Common myeloid progenitor, CD34-positive (primary cell): Measurements from ENCODE around the gene SYTL1.

Experiments used
- CTCF ChIA-PET: fragments of 350-600 bp; sonication (Branson Sonifier 250); formaldehyde crosslinking; loops from one replicate; lab custom pipeline; 2021; ENCODE audit warnings: antibody characterized with exemption; lab: Charles Lee
- POLR2A ChIA-PET: fragments of 350-600 bp; sonication (Branson Sonifier 250); formaldehyde crosslinking; loops from one replicate; lab custom pipeline; 2021; ENCODE audit warnings: antibody characterized with exemption; lab: Charles Lee
- DNase-seq, 3 donors: peaks; one replicate each; pipeline versions ENCODE4 v3.0.0 to v3.0.0-alpha.2; 2013
- H3K27ac ChIP-seq, 2 experiments: 1 replicate in 1 of 2; 2 replicates in 1 of 2; pipeline ENCODE4 v1.7.0; 2013; ENCODE audit warnings: inconsistent platforms in 2 of 2, low read length in 2 of 2, mild to moderate bottlenecking in 2 of 2, low read depth in 1 of 2, moderate library complexity in 1 of 2; ENCODE audit not compliant: severe bottlenecking in 2 of 2, insufficient read depth in 1 of 2, poor library complexity in 1 of 2
- H3K27me3 ChIP-seq, 5 experiments: replicated peaks in 2 of 5; 1 replicate in 3 of 5; 2 replicates in 2 of 5; pipeline versions ENCODE4 v1.6.1 to v1.7.0; 2013; ENCODE audit warnings: low read length in 4 of 5, mild to moderate bottlenecking in 2 of 5, moderate library complexity in 2 of 5, inconsistent platforms in 1 of 5; ENCODE audit not compliant: insufficient read depth in 5 of 5, control insufficient read depth in 4 of 5
- H3K36me3 ChIP-seq, 4 experiments: 1 replicate in 2 of 4; 2 replicates in 2 of 4; pipeline versions ENCODE4 v1.6.1 to v1.7.0; 2013; ENCODE audit warnings: low read length in 3 of 4, control low read depth in 1 of 4, mild to moderate bottlenecking in 1 of 4; ENCODE audit not compliant: control insufficient read depth in 4 of 4, insufficient read depth in 4 of 4
- H3K4me1 ChIP-seq, 4 experiments: 1 replicate in 3 of 4; 2 replicates in 1 of 4; pipeline versions ENCODE4 v1.6.1 to v1.7.1; 2013; ENCODE audit warnings: low read length in 3 of 4, mild to moderate bottlenecking in 3 of 4, control low read depth in 1 of 4, inconsistent platforms in 1 of 4, moderate library complexity in 1 of 4; ENCODE audit not compliant: control insufficient read depth in 4 of 4, insufficient read depth in 4 of 4; ENCODE audit errors: control extremely low read depth in 1 of 4
- H3K4me3 ChIP-seq, 7 experiments: 1 replicate in 4 of 7; 2 replicates in 3 of 7; pipeline versions ENCODE4 v1.5.1 to v1.7.0; 2013; ENCODE audit warnings: mild to moderate bottlenecking in 7 of 7, low read length in 6 of 7, moderate library complexity in 6 of 7, inconsistent platforms in 2 of 7, low read depth in 2 of 7, control low read depth in 1 of 7; ENCODE audit not compliant: insufficient read depth in 4 of 7, control insufficient read depth in 1 of 7; ENCODE audit errors: extremely low read depth in 1 of 7
- H3K9me3 ChIP-seq, 5 experiments: 1 replicate in 4 of 5; 2 replicates in 1 of 5; pipeline versions ENCODE4 v1.6.1 to v1.7.1; 2013; ENCODE audit warnings: low read length in 4 of 5, mild to moderate bottlenecking in 2 of 5, inconsistent platforms in 1 of 5, low read depth in 1 of 5, moderate library complexity in 1 of 5; ENCODE audit not compliant: control insufficient read depth in 4 of 5, insufficient read depth in 2 of 5; ENCODE audit errors: control extremely low read depth in 1 of 5
- WGBS: methylation state at CpG from one replicate; pipeline ENCODE4 v1.1.5; 2013; ENCODE audit not compliant: insufficient coverage; 5-methylcytosine and 5-hydroxymethylcytosine counted together

Gene SYTL1

DNA sequence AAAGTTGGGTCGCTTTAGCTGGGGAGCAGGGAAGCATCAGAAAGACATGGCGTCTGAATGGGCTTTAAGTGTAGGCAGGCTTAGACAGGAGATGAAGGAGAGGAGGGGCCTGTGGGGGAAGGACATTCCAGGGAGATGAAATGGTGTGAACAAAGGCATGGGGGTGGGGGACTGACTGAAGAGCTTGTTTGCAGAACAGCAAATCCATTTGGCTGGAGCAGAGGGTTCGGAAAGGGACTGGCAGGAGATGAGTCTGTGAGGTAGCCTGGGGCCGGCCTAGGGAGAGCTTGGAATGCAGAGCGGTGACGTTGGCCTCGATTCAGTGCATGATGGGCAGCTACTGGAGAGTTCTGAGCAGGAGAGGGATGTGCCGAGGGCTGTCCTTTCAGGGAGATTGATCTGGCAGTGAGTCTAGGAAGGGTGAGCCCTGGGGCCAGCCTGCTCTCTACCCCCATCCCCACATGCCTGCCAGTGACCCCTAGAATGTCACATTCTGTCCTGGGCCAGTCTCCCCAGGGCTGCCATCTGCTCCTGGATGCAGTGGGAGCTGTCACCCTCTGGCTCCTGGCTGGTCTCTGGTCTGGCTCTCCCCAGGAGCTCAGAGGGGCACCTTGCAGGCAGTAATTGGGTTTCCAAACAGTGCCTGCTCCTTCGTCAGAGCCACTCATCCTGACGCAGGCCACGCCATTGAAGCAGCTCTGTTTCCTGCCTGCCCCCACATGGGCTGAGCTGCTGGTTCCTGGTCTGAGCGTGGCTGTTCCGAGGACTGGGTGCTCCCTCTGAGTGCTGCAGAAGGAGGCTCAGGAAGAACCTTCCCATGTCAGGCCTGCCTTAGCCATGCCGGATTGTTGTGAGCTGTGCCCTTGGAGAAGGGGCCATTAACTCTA, 42.2 kb upstream of the SYTL1 start:
- Histone ChIP-seq H3K9me3 (no peaks in the 10 kb centered on the region), H3K27ac (peak overlapping the region in 1 of 2 experiments; percentile 20), H3K4me1 (peaks cover 0 to 29% (median 21%) of the 10 kb centered on the region in 4 experiments), H3K36me3 (peaks cover 18 to 79% (median 45%) of the 10 kb centered on the region in 4 experiments), H3K4me3 (no peak overlapping the region), H3K27me3 (no peaks in the 10 kb centered on the region)
- CTCF ChIA-PET = interaction anchor here (0.6 to 12.5 kb wide), 26 partner anchors 9 to 363 kb away, joined by 3 to 238 read pairs (median 5); partner anchors contain the start of genes AHDC1, CD164L2 and MAP3K6
- POLR2A ChIA-PET = no interaction called here
- peak in 1 of 3 donors; percentile 20 for DNase-seq
- 68% methylated on average over 12 of the region's 14 CpGs for WGBS

- peaks cover 0 to 29% (median 21%) of the 10 kb centered on the region in 4 experiments for H3K4me1 ChIP-seq
- no peak overlapping the region for H3K27ac ChIP-seq
- H3K4me3 ChIP-seq = no peak overlapping the region
- H3K36me3 ChIP-seq = peaks cover 18 to 79% (median 43%) of the 10 kb centered on the region in 4 experiments
- no peaks in the 10 kb centered on the region for H3K9me3 ChIP-seq
- no peaks in the 10 kb centered on the region for H3K27me3 ChIP-seq
- ChIA-PET CTCF (interaction anchor here (0.7 to 12.5 kb wide), 36 partner anchors 9 to 363 kb away, joined by 3 to 238 read pairs (median 4); partner anchors contain the start of genes AHDC1, CD164L2 and MAP3K6), POLR2A (interaction anchor here (0.9 to 1.3 kb wide), 2 partner anchors 90 to 91 kb away, joined by 3 read pairs; no protein-coding TSS in a partner anchor)
- WGBS = 8% methylated on average over 2 of the region's 5 CpGs
- peak; percentile 92 to 96 (median 93) for DNase-seq
These were observed 41.3 kb upstream of the SYTL1 start for GRCh38 chr1:27300341-27301051.

GRCh38 chr1:27301052-27301422, 40.8 kb upstream of the SYTL1 start:
- POLR2A ChIA-PET = interaction anchor here (0.9 to 1.3 kb wide), 2 partner anchors 89 to 90 kb away, joined by 3 read pairs; no protein-coding TSS in a partner anchor
- Histone ChIP-seq H3K4me1 (peaks cover 0 to 29% (median 21%) of the 10 kb centered on the region in 4 experiments), H3K36me3 (peaks cover 18 to 80% (median 46%) of the 10 kb centered on the region in 4 experiments), H3K27me3 (no peaks in the 10 kb centered on the region), H3K9me3 (no peaks in the 10 kb centered on the region), H3K27ac (no peak overlapping the region), H3K4me3 (no peak overlapping the region)
- CTCF ChIA-PET = interaction anchor here (0.7 to 12.5 kb wide), 27 partner anchors 10 to 305 kb away, joined by 3 to 238 read pairs (median 5); partner anchors contain the start of genes AHDC1, CD164L2 and MAP3K6
- no peak for DNase-seq
- WGBS = 84% methylated on average over 6 of the region's 8 CpGs

DNA sequence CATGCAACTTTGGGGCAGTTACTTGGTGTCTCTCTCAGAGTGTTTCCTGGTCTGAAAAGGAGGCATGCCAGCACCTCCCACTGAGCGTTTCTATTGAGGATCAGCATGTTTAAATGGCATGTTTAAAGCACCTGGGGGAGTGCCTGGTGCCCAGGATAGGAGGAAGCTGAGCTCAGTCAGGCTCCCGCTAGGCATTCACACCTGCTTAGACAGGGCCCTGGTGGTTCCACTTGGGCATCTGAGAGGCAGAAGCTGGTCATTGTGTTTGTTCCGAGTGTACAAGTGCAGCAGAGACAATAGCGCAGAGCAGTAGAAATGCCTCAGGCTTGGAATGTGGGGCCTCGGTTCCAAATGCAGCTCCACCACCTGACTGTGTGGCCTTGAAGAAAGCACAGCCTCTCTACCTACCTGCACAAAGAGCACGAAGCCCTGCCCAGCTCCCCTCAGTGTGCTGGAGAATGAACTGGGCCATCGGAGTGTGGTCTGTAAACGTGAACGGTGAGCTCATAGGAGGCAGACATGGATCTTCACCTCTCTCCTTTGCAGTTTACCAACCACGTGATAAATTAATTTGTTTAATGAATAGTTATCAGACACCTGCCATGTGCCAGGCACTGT, 40.1 kb upstream of the SYTL1 start:
- no peaks in the 10 kb centered on the region for H3K27me3 ChIP-seq
- H3K27ac ChIP-seq = no peak overlapping the region
- no peaks in the 10 kb centered on the region for H3K9me3 ChIP-seq
- H3K4me3 ChIP-seq = no peak overlapping the region
- peaks cover 0 to 29% (median 21%) of the 10 kb centered on the region in 4 experiments for H3K4me1 ChIP-seq
- ChIA-PET POLR2A (interaction anchor here (1.3 kb wide), 1 partner anchor 90 kb away, joined by 3 read pairs; no protein-coding TSS in a partner anchor), CTCF (interaction anchor here (0.5 to 12.5 kb wide), 27 partner anchors 8 to 305 kb away, joined by 3 to 238 read pairs (median 4); partner anchors contain the start of genes AHDC1, CD164L2 and MAP3K6)
- H3K36me3 ChIP-seq = peaks cover 18 to 82% (median 50%) of the 10 kb centered on the region in 4 experiments
- WGBS = 83% methylated on average over 7 of the region's 10 CpGs
- DNase-seq = no peak

- WGBS = 87% methylated on average over 2 of the region's 2 CpGs
- CTCF ChIA-PET = interaction anchor here (0.8 to 12.5 kb wide), 11 partner anchors 9 to 299 kb away, joined by 3 to 238 read pairs (median 4); partner anchors contain the start of gene CD164L2
- peaks cover 0 to 29% (median 21%) of the 10 kb centered on the region in 4 experiments for H3K4me1 ChIP-seq
- POLR2A ChIA-PET = no interaction called here
- H3K36me3 ChIP-seq = peaks cover 12 to 79% (median 49%) of the 10 kb centered on the region in 4 experiments
- no peaks in the 10 kb centered on the region for H3K27me3 ChIP-seq
- H3K27ac ChIP-seq = no peak overlapping the region
- no peak overlapping the region for H3K4me3 ChIP-seq
- H3K9me3 ChIP-seq = no peaks in the 10 kb centered on the region
- no peak for DNase-seq
These were observed 39.2 kb upstream of the SYTL1 start for GRCh38 chr1:27302612-27303011.

DNA sequence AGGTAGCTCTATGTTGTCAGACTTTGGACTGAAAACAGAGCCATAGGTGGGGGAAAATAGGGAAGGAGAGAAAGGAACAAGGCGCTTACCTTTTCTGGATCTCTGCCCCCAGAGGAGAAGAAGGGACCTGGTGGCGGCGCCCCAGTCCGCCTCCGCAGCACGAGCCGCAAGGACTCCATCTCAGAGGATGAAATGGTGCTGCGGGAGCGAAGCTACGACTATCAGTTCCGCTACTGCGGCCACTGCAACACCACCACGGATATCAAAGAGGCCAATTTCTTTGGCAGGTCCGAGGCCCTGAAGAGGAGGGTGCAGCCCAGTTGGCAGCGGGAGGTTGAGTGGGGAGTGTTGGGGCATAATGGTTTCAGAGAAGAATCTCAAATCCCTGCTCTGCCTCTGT, 38.3 kb upstream of the SYTL1 start:
- Histone ChIP-seq H3K4me3 (no peak overlapping the region), H3K9me3 (no peaks in the 10 kb centered on the region), H3K27ac (no peak overlapping the region), H3K36me3 (peaks cover 8 to 70% (median 41%) of the 10 kb centered on the region in 4 experiments), H3K4me1 (peaks cover 0 to 27% (median 21%) of the 10 kb centered on the region in 4 experiments), H3K27me3 (no peaks in the 10 kb centered on the region)
- DNase-seq = no peak
- POLR2A ChIA-PET = no interaction called here
- CTCF ChIA-PET = interaction anchor here (1.5 to 12.5 kb wide), 3 partner anchors 12 to 95 kb away, joined by 3 to 238 read pairs (median 166); partner anchors contain the start of gene CD164L2
- 94% methylated on average over 13 of the region's 15 CpGs for WGBS
